B cell (primary cell): ENCODE results near the gene MMP14. TPM values are rescaled to one million over a fixed set of nuclear protein-coding genes. Genes with fewer than 3 reads are reported as not detected.

Source experiments
- ATAC-seq: fragments of 200-7000 bp; cut with Tn5 transposase; one replicate; pipeline ENCODE4 v1.10.0; 2021; ENCODE audit warnings: low read depth, mild to moderate bottlenecking, moderate number of reproducible peaks, moderate library complexity
- CTCF ChIA-PET: fragments of 350-600 bp; sonication (Branson Sonifier 250); formaldehyde crosslinking; loops from one replicate; lab custom pipeline; 2021; ENCODE audit warnings: antibody characterized with exemption, inconsistent platforms; lab: Charles Lee
- POLR2A ChIA-PET: fragments of 350-600 bp; sonication (Branson Sonifier 250); formaldehyde crosslinking; loops from one replicate; lab custom pipeline; 2021; ENCODE audit warnings: antibody characterized with exemption; lab: Charles Lee
- DNase-seq: peaks from one replicate; pipeline ENCODE4 v3.0.0; 2013
- H2AFZ ChIP-seq: 2 replicates; pipeline ENCODE4 v1.6.1; 2012; ENCODE audit warnings: mild to moderate bottlenecking, low read depth, low read length; ENCODE audit not compliant: insufficient read depth, poor library complexity, severe bottlenecking
- H3K27ac ChIP-seq, 2 donors: 1 replicate in 1 of 2; 2 replicates in 1 of 2; pipeline ENCODE4 v1.5.1; 2012 to 2013; ENCODE audit warnings: low read length in 2 of 2, mild to moderate bottlenecking in 2 of 2, moderate library complexity in 1 of 2
- H3K27me3 ChIP-seq, 4 experiments: fragments of 200-600 bp in 1 of 4; sonication (generic) in 1 of 4; replicated peaks in 1 of 4; 1 replicate in 2 of 4; 2 replicates in 2 of 4; pipeline versions ENCODE4 v1.6.1 to v1.7.0; 2013 to 2016; ENCODE audit warnings: low read length in 3 of 4, mild to moderate bottlenecking in 2 of 4, mixed read lengths in 1 of 4, moderate library complexity in 1 of 4; ENCODE audit not compliant: insufficient read depth in 4 of 4, control insufficient read depth in 3 of 4; ENCODE audit errors: control extremely low read depth in 1 of 4
- H3K36me3 ChIP-seq, 2 experiments: replicated peaks in 1 of 2; 1 replicate in 1 of 2; 2 replicates in 1 of 2; pipeline versions ENCODE4 v1.6.1 to v1.7.1; 2013; ENCODE audit warnings: low read length in 1 of 2; ENCODE audit not compliant: insufficient read depth in 2 of 2, control insufficient read depth in 1 of 2; ENCODE audit errors: control extremely low read depth in 1 of 2, extremely low read depth in 1 of 2
- H3K4me1 ChIP-seq, 2 donors: fragments of 200-600 bp in 1 of 2; sonication (generic) in 1 of 2; 1 replicate in 1 of 2; 2 replicates in 1 of 2; pipeline versions ENCODE4 v1.5.1 to v1.6.1; 2013 to 2017; ENCODE audit warnings: low read length in 2 of 2; ENCODE audit not compliant: control insufficient read depth in 2 of 2, insufficient read depth in 2 of 2
- H3K4me2 ChIP-seq: replicated peaks from 2 replicates; pipeline ENCODE3; 2012; ENCODE audit warnings: mild to moderate bottlenecking, low read depth, low read length; ENCODE audit not compliant: poor library complexity, severe bottlenecking
- H3K4me3 ChIP-seq, 5 experiments: fragments of 200-600 bp in 1 of 5; sonication (generic) in 1 of 5; 1 replicate in 3 of 5; 2 replicates in 2 of 5; pipeline versions ENCODE4 v1.5.1 to v1.7.0; 2011 to 2016; ENCODE audit warnings: low read length in 4 of 5, mild to moderate bottlenecking in 4 of 5, low read depth in 2 of 5, control low read depth in 1 of 5, moderate library complexity in 1 of 5; ENCODE audit not compliant: insufficient read depth in 1 of 5; ENCODE audit errors: control extremely low read depth in 1 of 5, extremely low read depth in 1 of 5
- H3K79me2 ChIP-seq: fragments of 200-600 bp; sonication (generic); one replicate; pipeline ENCODE4 v1.6.0; 2016; ENCODE audit warnings: low read length; ENCODE audit not compliant: control insufficient read depth, insufficient read depth
- H3K9ac ChIP-seq: fragments of 200-600 bp; sonication (generic); 2 replicates; pipeline ENCODE4 v1.6.1; 2017; ENCODE audit warnings: mild to moderate bottlenecking, low read length, moderate library complexity
- H3K9me3 ChIP-seq, 3 donors: one replicate each; pipeline versions ENCODE4 v1.6.1 to v1.7.1; 2013; ENCODE audit warnings: low read length in 2 of 3; ENCODE audit not compliant: control insufficient read depth in 2 of 3, insufficient read depth in 1 of 3; ENCODE audit errors: control extremely low read depth in 1 of 3
- H4K20me1 ChIP-seq: 2 replicates; pipeline ENCODE4 v1.6.0; 2012; ENCODE audit warnings: mild to moderate bottlenecking, low read length; ENCODE audit not compliant: insufficient read depth, control insufficient read depth, poor library complexity, severe bottlenecking
- H3K27ac Mint-ChIP-seq: one replicate; pipeline ENCODE4 v1.8.0; 2021; ENCODE audit warnings: mixed read lengths
- H3K27me3 Mint-ChIP-seq: one replicate; pipeline ENCODE4 v1.8.0; 2021; ENCODE audit warnings: mixed read lengths
- H3K4me1 Mint-ChIP-seq: one replicate; pipeline ENCODE4 v1.8.0; 2021; ENCODE audit warnings: mixed read lengths
- H3K4me3 Mint-ChIP-seq: one replicate; pipeline ENCODE4 v1.8.0; 2021; ENCODE audit warnings: mixed read lengths
- H3K9me3 Mint-ChIP-seq: one replicate; pipeline ENCODE4 v1.8.0; 2022; ENCODE audit warnings: mixed read lengths; ENCODE audit not compliant: insufficient read depth
- CTCF ChIP-seq: fragments of 200-600 bp; IDR thresholded peaks from one replicate; pipeline ENCODE4 v1.8.0; 2022; ENCODE audit warnings: antibody characterized with exemption, mild to moderate bottlenecking
- EZH2 ChIP-seq: IDR thresholded peaks from 2 replicates; pipeline ENCODE4 v1.6.1; 2012; ENCODE audit warnings: borderline replicate concordance, low read depth, mild to moderate bottlenecking, moderate library complexity, low read length; ENCODE audit not compliant: insufficient read depth, poor library complexity, severe bottlenecking
- WGBS: methylation state at CpG from one replicate; pipeline ENCODE4 v1.1.5; 2013; ENCODE audit warnings: missing lambda C conversion rate; ENCODE audit not compliant: insufficient coverage; 5-methylcytosine and 5-hydroxymethylcytosine counted together
- intact Hi-C: fragments of 100-400 bp; cut with micrococcal nuclease; formaldehyde crosslinking; loops from one replicate; pipeline ENCODE4 v1.10.0; 2022
- polyA plus RNA-seq: library from polyadenylated mRNA; depleted of rRNA; stranded (reverse); fragments of >200 nt; gene quantifications from 2 replicates; pipeline ENCODE4 v1.2.3, GENCODE V29; 2012
- total RNA-seq, 2 donors: library from RNA; stranded (reverse); fragments of 120-200 nt in 1 of 2; gene quantifications; 1 replicate in 1 of 2; 2 replicates in 1 of 2; pipeline versions ENCODE4 v1.2.3 to v1.2.4, GENCODE V29; 2013 to 2022

MMP14 gene
- total and polyA plus RNA-seq, 2 donors (not counting 1 experiment from before 2014, with no cell fraction given) = 1.0 to 3.5 TPM

DNA sequence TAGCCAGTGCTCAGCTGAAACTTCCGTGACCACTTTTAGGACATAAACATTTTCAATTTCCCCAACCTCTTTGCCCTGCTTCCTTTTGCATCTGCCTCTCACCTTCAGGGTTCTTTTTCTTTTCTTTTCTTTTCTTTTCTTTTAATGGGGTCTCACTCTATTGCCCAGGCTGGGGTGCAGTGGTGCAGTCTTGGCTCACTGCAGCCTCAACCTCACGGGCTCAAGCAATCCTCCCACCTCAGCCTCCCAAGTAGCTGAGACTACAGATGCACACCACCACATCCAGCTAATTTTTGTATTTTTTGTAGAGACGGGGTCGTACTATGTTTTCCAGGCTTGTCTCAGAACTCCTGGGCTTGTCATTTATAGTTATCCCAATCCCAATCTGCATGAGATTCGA lies 30.5 kb downstream of the MMP14 start:
- no peaks in the 10 kb centered on the region for H3K27me3 Mint-ChIP-seq
- DNase-seq (no peak), ATAC-seq (no peak)
- Histone ChIP-seq H3K9ac (no peak overlapping the region), H3K4me3 (no peak overlapping the region), H3K27ac (no peak overlapping the region), H3K4me2 (no peak overlapping the region), H3K79me2 (peaks cover 7% of the 10 kb centered on the region), H3K4me1 (peaks cover 11 to 19% of the 10 kb centered on the region in 2 donors), H2AFZ (no peak overlapping the region), H4K20me1 (no peaks in the 10 kb centered on the region), H3K9me3 (no peaks in the 10 kb centered on the region), H3K36me3 (no peaks in the 10 kb centered on the region), H3K27me3 (no peaks in the 10 kb centered on the region)
- H3K9me3 Mint-ChIP-seq = no peaks in the 10 kb centered on the region
- ChIA-PET CTCF (interaction anchor here (0.7 to 2.0 kb wide), 4 partner anchors 10 to 33 kb away, joined by 3 to 7 read pairs (median 6); no protein-coding TSS in a partner anchor), POLR2A (interaction anchor here (0.9 kb wide), 1 partner anchor 63 kb away, joined by 3 read pairs; the partner anchor contains the start of gene PRMT5)
- H3K4me1 Mint-ChIP-seq = peaks cover 10% of the 10 kb centered on the region
- intact Hi-C loops = no loop called here
- 100% methylated on average over 2 of the region's 5 CpGs for WGBS
- no peak overlapping the region for H3K27ac Mint-ChIP-seq
- no peak for TF ChIP-seq EZH2
- no peak for TF ChIP-seq CTCF
- H3K4me3 Mint-ChIP-seq = no peak overlapping the region

DNA sequence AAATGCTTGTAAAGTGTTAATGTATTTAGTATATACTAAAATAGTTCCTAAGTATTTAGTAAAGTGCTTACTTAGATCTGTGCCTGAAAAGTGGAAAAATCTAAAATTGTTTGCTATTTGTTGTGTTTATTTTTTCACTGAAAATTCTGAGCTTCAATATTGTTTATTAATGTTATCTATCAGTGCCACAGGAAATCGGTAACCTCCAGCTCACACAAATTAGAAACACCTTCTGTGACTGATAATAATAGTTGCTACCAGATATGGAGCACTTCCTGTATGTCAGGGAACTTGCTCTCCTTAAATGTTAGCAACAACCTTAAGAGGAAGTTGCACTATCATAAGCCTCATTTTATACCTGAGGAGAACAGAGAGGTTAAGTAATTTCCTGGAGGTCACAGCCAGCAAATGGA lies 34.4 kb downstream of the MMP14 start:
- H3K4me3 ChIP-seq = peak overlapping the region; percentile 83 to 97 (median 92)
- Mint-ChIP-seq H3K9me3 (no peaks in the 10 kb centered on the region), H3K4me3 (peak overlapping the region; percentile 96), H3K4me1 (peaks cover 29% of the 10 kb centered on the region), H3K27ac (peak overlapping the region; percentile 98), H3K27me3 (no peaks in the 10 kb centered on the region)
- peak overlapping the region; percentile 85 for H3K4me2 ChIP-seq
- CTCF ChIA-PET = interaction anchor here (0.8 to 7.9 kb wide), 17 partner anchors 9 to 301 kb away, joined by 3 to 111 read pairs (median 5); partner anchors contain the start of genes PRMT5, RBM23 and REM2
- peak overlapping the region; percentile 84 to 88 for H3K27ac ChIP-seq
- peak overlapping the region; percentile 76 for H2AFZ ChIP-seq
- intact Hi-C loops = loop anchor here (1.0 to 5.0 kb wide), 7 partner anchors 17 to 315 kb away; partner anchors contain the start of genes AJUBA, DAD1 and RBM23
- H3K36me3 ChIP-seq = peaks cover 2 to 29% of the 10 kb centered on the region in 2 experiments
- no CpG with 5 or more reads among the region's 1 CpG for WGBS
- peaks cover 19 to 35% of the 10 kb centered on the region in 2 donors for H3K4me1 ChIP-seq
- H4K20me1 ChIP-seq = peaks cover 25% of the 10 kb centered on the region
- peak overlapping the region; percentile 96 for H3K9ac ChIP-seq
- peaks cover 39% of the 10 kb centered on the region for H3K79me2 ChIP-seq
- no peak for DNase-seq
- POLR2A ChIA-PET = interaction anchor here (0.6 to 4.6 kb wide), 8 partner anchors 12 to 117 kb away, joined by 3 to 61 read pairs (median 4); partner anchors contain the start of genes OXA1L and REM2
- no peaks in the 10 kb centered on the region for H3K9me3 ChIP-seq
- no peaks in the 10 kb centered on the region for H3K27me3 ChIP-seq
- TF ChIP-seq CTCF = no peak
- peak; percentile 26 for ATAC-seq
